Fibroblast of upper back skin (primary cell): Measurements from ENCODE around the gene ADD1.
"Not testable (repeated sequence)": the region's sequence is repeated elsewhere in the genome, so short reads cannot be mapped to it uniquely, and the experiment has no call there.

Source experiments
- DNase-seq: peaks from one replicate; pipeline ENCODE4 v3.0.0-alpha.2; 2013

The ADD1 gene

GRCh38 chr4:2898001-2898400 is 54.4 kb downstream of the ADD1 start:
- DNase-seq, result no peak

GRCh38 chr4:2900741-2901140 is 57.1 kb downstream of the ADD1 start:
- no peak for DNase-seq

GRCh38 chr4:2901186-2901585 is 57.5 kb downstream of the ADD1 start:
- no peak for DNase-seq

- DNase-seq, result no peak
Observed at GRCh38 chr4:2902126-2902525, 58.5 kb downstream of the ADD1 start.

- DNase-seq, result no peak
Observed at GRCh38 chr4:2905544-2905943, 61.9 kb downstream of the ADD1 start.

GRCh38 chr4:2906218-2906617 is 62.6 kb downstream of the ADD1 start:
- DNase-seq, result no peak

- no peak for DNase-seq
Observed at GRCh38 chr4:2907226-2907625, 63.6 kb downstream of the ADD1 start.

GRCh38 chr4:2907706-2908293 is 64.2 kb downstream of the ADD1 start:
- DNase-seq, result no peak

- no peak for DNase-seq
Observed at GRCh38 chr4:2908686-2909085, 65.0 kb downstream of the ADD1 start.

GRCh38 chr4:2909583-2909982 is 65.9 kb downstream of the ADD1 start:
- DNase-seq, result no peak

- no peak for DNase-seq
Observed at GRCh38 chr4:2910409-2910808, 66.8 kb downstream of the ADD1 start.

GRCh38 chr4:2911868-2912267 is 68.2 kb downstream of the ADD1 start:
- DNase-seq, result no peak

GRCh38 chr4:2913168-2913567 is 69.5 kb downstream of the ADD1 start:
- no peak for DNase-seq

- DNase-seq, result no peak
Observed at GRCh38 chr4:2914256-2915126, 70.8 kb downstream of the ADD1 start.

- DNase-seq, result no peak
Observed at GRCh38 chr4:2915789-2916188, 72.1 kb downstream of the ADD1 start.

- DNase-seq, result not testable (repeated sequence)
Observed at GRCh38 chr4:2916696-2917095, 73.1 kb downstream of the ADD1 start.

GRCh38 chr4:2918300-2918699 is 74.7 kb downstream of the ADD1 start:
- not testable (repeated sequence) for DNase-seq

- not testable (repeated sequence) for DNase-seq
Observed at GRCh38 chr4:2918714-2919113, 75.1 kb downstream of the ADD1 start.

- DNase-seq, result peak; percentile 56
Observed at GRCh38 chr4:2922453-2923101, 78.9 kb downstream of the ADD1 start.

GRCh38 chr4:2923141-2923551 is 79.5 kb downstream of the ADD1 start:
- DNase-seq, result no peak

GRCh38 chr4:2923668-2924173 is 80.1 kb downstream of the ADD1 start:
- DNase-seq, result no peak

GRCh38 chr4:2924286-2924685 is 80.6 kb downstream of the ADD1 start:
- DNase-seq, result no peak

GRCh38 chr4:2924765-2925301 is 81.2 kb downstream of the ADD1 start:
- no peak for DNase-seq

- no peak for DNase-seq
Observed at GRCh38 chr4:2925496-2925895, 81.9 kb downstream of the ADD1 start.
